Measurements from ENCODE around the gene DOK5. TPM values are rescaled to one million over a fixed set of nuclear protein-coding genes. Genes with fewer than 3 reads are reported as not detected.

The DOK5 gene
- total and polyA plus RNA-seq, 9 donors: 0.24 to 38.3 (median 2.4) TPM; not detected in 1

GRCh38 chr20:54589402-54590030, 114.1 kb downstream of the DOK5 start:
- DNase-seq: no peak
- Histone ChIP-seq H3K36me3 (no peaks in the 10 kb centered on the region), H3K9me3 (no peaks in the 10 kb centered on the region), H3K4me1 (ENCODE audit: insufficient read depth) (no peaks in the 10 kb centered on the region), H3K27ac (no peak overlapping the region), H3K27me3 (no peaks in the 10 kb centered on the region), H3K4me3 (no peak overlapping the region)
- TF ChIP-seq CTCF (IDR thresholded peaks at IDR 0.05): no peak
- TF ChIP-seq POLR2A (IDR thresholded peaks at IDR 0.05): no peak
- no peak for TF ChIP-seq EP300 (IDR thresholded peaks at IDR 0.05)
- intact Hi-C loops (cut with DNase I): no loop called here
- 89 to 94% (median 91%) methylated on average over 4 of the region's 4 CpGs for WGBS, 3 donors

GRCh38 chr20:54590856-54591255, 115.5 kb downstream of the DOK5 start:
- Histone ChIP-seq H3K27ac (no peak overlapping the region), H3K36me3 (no peaks in the 10 kb centered on the region), H3K4me3 (no peak overlapping the region), H3K4me1 (ENCODE audit: insufficient read depth) (no peaks in the 10 kb centered on the region), H3K27me3 (no peaks in the 10 kb centered on the region), H3K9me3 (no peaks in the 10 kb centered on the region)
- DNase-seq: no peak
- intact Hi-C loops (cut with DNase I): no loop called here
- TF ChIP-seq EP300 (IDR thresholded peaks at IDR 0.05) (no peak), POLR2A (IDR thresholded peaks at IDR 0.05) (no peak), CTCF (IDR thresholded peaks at IDR 0.05) (no peak)

- intact Hi-C loops (cut with DNase I): no loop called here
- TF ChIP-seq EP300 (IDR thresholded peaks at IDR 0.05) (no peak), POLR2A (IDR thresholded peaks at IDR 0.05) (no peak), CTCF (IDR thresholded peaks at IDR 0.05) (no peak)
Observed at GRCh38 chr20:54596651-54597050, 121.3 kb downstream of the DOK5 start.

GRCh38 chr20:54598352-54598751, 123.0 kb downstream of the DOK5 start:
- no peaks in the 10 kb centered on the region for H3K4me1 ChIP-seq (ENCODE audit: insufficient read depth)
- no peaks in the 10 kb centered on the region for H3K27me3 ChIP-seq
- WGBS, 3 donors: 84 to 88% (median 86%) methylated on average over 5 of the region's 5 CpGs
- H3K4me3 ChIP-seq: no peak overlapping the region
- no peaks in the 10 kb centered on the region for H3K9me3 ChIP-seq
- intact Hi-C loops (cut with DNase I): no loop called here
- DNase-seq: no peak
- H3K27ac ChIP-seq: no peak overlapping the region
- no peak for TF ChIP-seq CTCF (IDR thresholded peaks at IDR 0.05)
- no peak for TF ChIP-seq EP300 (IDR thresholded peaks at IDR 0.05)
- TF ChIP-seq POLR2A (IDR thresholded peaks at IDR 0.05): no peak
- no peaks in the 10 kb centered on the region for H3K36me3 ChIP-seq

More at GRCh38 chr20:54596651-54597050, 121.3 kb downstream of the DOK5 start:
- DNase-seq: no peak
- H3K27ac ChIP-seq: no peak overlapping the region
- no peaks in the 10 kb centered on the region for H3K9me3 ChIP-seq
- no peak overlapping the region for H3K4me3 ChIP-seq
- H3K4me1 ChIP-seq (ENCODE audit: insufficient read depth): no peaks in the 10 kb centered on the region
- H3K36me3 ChIP-seq: no peaks in the 10 kb centered on the region
- H3K27me3 ChIP-seq: no peaks in the 10 kb centered on the region

All from ovary (tissue), 9 donors.